ENCODE measurements around the gene NHSL1.

NHSL1 gene

GRCh38 chr6:138499303-138500018, at the start of gene NHSL1:
TSS of gene NHSL1 (minus strand) at chr6:138499494. CDS start at chr6:138499290, 204 bp downstream.
- no peak for DNase-seq

- no peak for DNase-seq
Observed at GRCh38 chr6:138546733-138547185, 47.5 kb upstream of the NHSL1 start.

- no peak for DNase-seq
Observed at GRCh38 chr6:138545621-138545980, 46.3 kb upstream of the NHSL1 start.

- no peak for DNase-seq
Observed at GRCh38 chr6:138544501-138544900, 45.2 kb upstream of the NHSL1 start.

GRCh38 chr6:138543657-138544056, 44.4 kb upstream of the NHSL1 start:
- DNase-seq: no peak

- DNase-seq: no peak
Observed at GRCh38 chr6:138541823-138542481, 42.7 kb upstream of the NHSL1 start.

GRCh38 chr6:138540468-138540867, 41.2 kb upstream of the NHSL1 start:
- no peak for DNase-seq

- no peak for DNase-seq
Observed at GRCh38 chr6:138539876-138540275, 40.6 kb upstream of the NHSL1 start.

GRCh38 chr6:138538390-138539031, 39.2 kb upstream of the NHSL1 start:
- DNase-seq: no peak

GRCh38 chr6:138537106-138537505, 37.8 kb upstream of the NHSL1 start:
- no peak for DNase-seq

- no peak for DNase-seq
Observed at GRCh38 chr6:138535728-138536455, 36.6 kb upstream of the NHSL1 start.

- no peak for DNase-seq
Observed at GRCh38 chr6:138533667-138534066, 34.4 kb upstream of the NHSL1 start.

GRCh38 chr6:138531387-138531786, 32.1 kb upstream of the NHSL1 start:
- DNase-seq: no peak

GRCh38 chr6:138529478-138529877, 30.2 kb upstream of the NHSL1 start:
- no peak for DNase-seq

- DNase-seq: no peak
Observed at GRCh38 chr6:138528956-138529355, 29.7 kb upstream of the NHSL1 start.

GRCh38 chr6:138528137-138528536, 28.8 kb upstream of the NHSL1 start:
- no peak for DNase-seq

- no peak for DNase-seq
Observed at GRCh38 chr6:138527411-138528088, 28.3 kb upstream of the NHSL1 start.

- no peak for DNase-seq
Observed at GRCh38 chr6:138526822-138527235, 27.5 kb upstream of the NHSL1 start.

- DNase-seq: no peak
Observed at GRCh38 chr6:138525355-138525754, 26.1 kb upstream of the NHSL1 start.

GRCh38 chr6:138524526-138524925, 25.2 kb upstream of the NHSL1 start:
- DNase-seq: no peak

- no peak for DNase-seq
Observed at GRCh38 chr6:138523347-138524210, 24.3 kb upstream of the NHSL1 start.

GRCh38 chr6:138522611-138523010, 23.3 kb upstream of the NHSL1 start:
- no peak for DNase-seq

Data from NCI-H1417 treated with DMSO at 0.1 percent for 48 hours (cell line).